ENCODE data around the gene CDH4. TPM values are rescaled to one million over a fixed set of nuclear protein-coding genes. Genes with fewer than 3 reads are reported as not detected.

CDH4 gene
- total and polyA plus RNA-seq, 2 of the 8 experiments (the other 6 are each of a cell fraction or from before 2014, with no cell fraction given) = 4.3 to 7.9 TPM

DNA sequence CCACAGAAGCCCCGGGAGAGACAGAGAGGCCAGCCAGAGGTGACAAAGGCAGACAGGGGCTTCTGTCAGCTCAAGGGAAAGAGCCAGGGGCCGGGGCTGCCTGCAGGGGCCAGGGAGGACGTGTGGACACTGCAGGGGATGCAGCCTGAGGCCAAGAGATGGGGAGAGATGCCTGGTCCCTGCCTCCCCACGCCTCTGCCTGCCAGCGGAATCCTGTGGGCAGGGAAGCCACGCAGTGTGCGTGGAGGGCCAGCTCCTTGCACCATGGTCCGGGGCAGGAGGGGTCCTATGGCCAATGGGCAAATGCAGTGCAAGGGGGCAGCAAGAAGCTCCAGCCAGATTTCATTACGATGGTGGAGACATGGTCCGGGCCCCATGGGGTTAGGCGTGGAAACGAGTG, 224.9 kb downstream of the CDH4 start:
- no peak overlapping the region for H3K4me2 ChIP-seq (ENCODE audit: insufficient read depth in 1 of 2, low read depth in 2 of 2, low read length in 2 of 2)
- no peak overlapping the region for H3K9ac ChIP-seq (replicated peaks in 1 of 4; ENCODE audit: extremely low read depth in 1 of 4, low read depth in 3 of 4, low read length in 3 of 4)
- H3K9me3 ChIP-seq (ENCODE audit: insufficient read depth in 2 of 2, low read depth in 1 of 2, low read length in 1 of 2) = no peaks in the 10 kb centered on the region
- no peak overlapping the region for H3K4ac ChIP-seq (replicated peaks; ENCODE audit: insufficient read length, low read depth, low read length)
- H2BK120ac ChIP-seq (replicated peaks; ENCODE audit: low read depth, low read length) = no peak overlapping the region
- H3K23me2 ChIP-seq (ENCODE audit: low read depth, low read length) = no peaks in the 10 kb centered on the region
- H4K20me1 ChIP-seq (replicated peaks in 1 of 2; ENCODE audit: control insufficient read depth in 1 of 2, insufficient read depth in 2 of 2, low read length in 2 of 2) = no peaks in the 10 kb centered on the region
- H4K91ac ChIP-seq (replicated peaks; ENCODE audit: insufficient read length, low read length) = peak overlapping the region; percentile 87
- H3K79me2 ChIP-seq (ENCODE audit: control insufficient read depth in 1 of 2, insufficient read depth in 2 of 2, low read length in 2 of 2) = no peaks in the 10 kb centered on the region
- H3K18ac ChIP-seq (ENCODE audit: extremely low read depth, low read length) = no peak overlapping the region
- 0 out of 2 replicates have a peak overlapping the region, but pooled peaks have one; percentile 8 for H2BK5ac ChIP-seq (ENCODE audit: low read depth, low read length)
- H3K79me1 ChIP-seq (ENCODE audit: low read depth, low read length) = no peaks in the 10 kb centered on the region
- H3K56ac ChIP-seq (replicated peaks; ENCODE audit: insufficient read length, low read depth, low read length) = no peak overlapping the region
- no peak for DNase-seq (ENCODE audit: low read depth in 1 of 2, low spot score in 2 of 2)
- no peak overlapping the region for H4K5ac ChIP-seq (ENCODE audit: insufficient read length, low read depth, low read length)
- H3K27me3 ChIP-seq (replicated peaks in 1 of 4; ENCODE audit: control insufficient read depth in 3 of 4, extremely low read depth in 1 of 4, insufficient read depth in 3 of 4, low read length in 3 of 4) = no peaks in the 10 kb centered on the region; a peak in 1 of 7 replicates
- peak overlapping the region; percentile 62; the same call in 1 of the 2 replicates for H2BK12ac ChIP-seq (ENCODE audit: low read depth, low read length)
- ChIA-PET CTCF (ENCODE audit: partially characterized antibody) (interaction anchor here (0.8 to 1.6 kb wide), 9 partner anchors 9 to 248 kb away, joined by 3 to 9 read pairs (median 3); no protein-coding TSS in a partner anchor), POLR2A (ENCODE audit: partially characterized antibody) (interaction anchor here (1.3 to 1.4 kb wide), 2 partner anchors 40 to 52 kb away, joined by 3 to 5 read pairs; no protein-coding TSS in a partner anchor)
- FAIRE-seq = no peak
- H3K27ac ChIP-seq (ENCODE audit: low read depth, low read length) = no peak overlapping the region
- no peak overlapping the region for H2AFZ ChIP-seq (ENCODE audit: low read length)
- no peak overlapping the region for H2BK15ac ChIP-seq (ENCODE audit: low read length)
- no peak overlapping the region for H3K4me3 ChIP-seq (ENCODE audit: extremely low read depth in 1 of 4, insufficient read depth in 2 of 4, low read depth in 3 of 4, low read length in 4 of 4)
- H4K8ac ChIP-seq (ENCODE audit: extremely low read depth, insufficient read depth, low read length) = no peak overlapping the region
- WGBS, 2 experiments (ENCODE audit: extremely low coverage in 1 of 2, insufficient coverage in 1 of 2, insufficient read length in 1 of 2, insufficient replicate concordance in 2 of 2, low coverage in 1 of 2, low lambda C conversion rate in 2 of 2, missing lambda C conversion rate in 1 of 2) = 89% methylated on average over 12 of the region's 12 CpGs; no CpG with 5 or more reads in 1 of the 2 experiments
- H3K14ac ChIP-seq (ENCODE audit: insufficient read length) = no peak overlapping the region
- H2BK20ac ChIP-seq (ENCODE audit: low read length) = no peak overlapping the region; the same call in 1 of the 2 replicates
- no peak overlapping the region for H3K23ac ChIP-seq (ENCODE audit: insufficient read length)
- peaks cover 0 to 5% (median 1%) of the 10 kb centered on the region in 4 experiments; a peak in 3 of 7 replicates for H3K4me1 ChIP-seq (replicated peaks in 1 of 4; ENCODE audit: control insufficient read depth in 3 of 4, insufficient read depth in 4 of 4, low read length in 3 of 4)
- H2AK5ac ChIP-seq (ENCODE audit: low read depth, low read length) = peak overlapping the region; percentile 6; the same call in 1 of the 2 replicates
- no peaks in the 10 kb centered on the region for H3K36me3 ChIP-seq (ENCODE audit: control insufficient read depth in 2 of 4, insufficient read depth in 4 of 4, low read length in 3 of 4)
- TF ChIP-seq CHD1 (IDR thresholded peaks at IDR 0.05; ENCODE audit: low read depth, low read length) (no peak), GTF2F1 (IDR thresholded peaks at IDR 0.05; ENCODE audit: borderline replicate concordance, low read depth, low read length) (no peak), FOSL1 (IDR thresholded peaks at IDR 0.05; ENCODE audit: insufficient read depth, low read depth, low read length) (no peak), EGR1 (IDR thresholded peaks at IDR 0.05; ENCODE audit: borderline replicate concordance, low read depth, low read length) (no peak), SIX5 (IDR thresholded peaks at IDR 0.05; ENCODE audit: low read depth, low read length) (no peak)
- TF ChIP-seq, protein P1, sequence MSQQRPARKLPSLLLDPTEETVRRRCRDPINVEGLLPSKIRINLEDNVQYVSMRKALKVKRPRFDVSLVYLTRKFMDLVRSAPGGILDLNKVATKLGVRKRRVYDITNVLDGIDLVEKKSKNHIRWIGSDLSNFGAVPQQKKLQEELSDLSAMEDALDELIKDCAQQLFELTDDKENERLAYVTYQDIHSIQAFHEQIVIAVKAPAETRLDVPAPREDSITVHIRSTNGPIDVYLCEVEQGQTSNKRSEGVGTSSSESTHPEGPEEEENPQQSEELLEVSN (IDR thresholded peaks at IDR 0.05) = no peak

Measured in H1 (cell line).